Hepatocyte (in vitro differentiated cells): ENCODE results near the gene SERPINA3.

Experiments used
- EZH2 ChIP-seq: fragments of 200-600 bp; sonication (generic); IDR thresholded peaks from 2 replicates; pipeline ENCODE4 v1.6.1; 2016; ENCODE audit warnings: antibody characterized with exemption, mild to moderate bottlenecking, borderline replicate concordance
- TF ChIP-seq, protein P1 (sequence below): fragments of 200-600 bp; sonication (generic); IDR thresholded peaks from 2 replicates; pipeline ENCODE4 v1.5.1; 2016; ENCODE audit warnings: antibody characterized with exemption, mild to moderate bottlenecking; ENCODE audit not compliant: poor library complexity

GRCh38 chr14:94630396-94630795 is 18.2 kb downstream of the SERPINA3 start:
- TF ChIP-seq, protein P1, sequence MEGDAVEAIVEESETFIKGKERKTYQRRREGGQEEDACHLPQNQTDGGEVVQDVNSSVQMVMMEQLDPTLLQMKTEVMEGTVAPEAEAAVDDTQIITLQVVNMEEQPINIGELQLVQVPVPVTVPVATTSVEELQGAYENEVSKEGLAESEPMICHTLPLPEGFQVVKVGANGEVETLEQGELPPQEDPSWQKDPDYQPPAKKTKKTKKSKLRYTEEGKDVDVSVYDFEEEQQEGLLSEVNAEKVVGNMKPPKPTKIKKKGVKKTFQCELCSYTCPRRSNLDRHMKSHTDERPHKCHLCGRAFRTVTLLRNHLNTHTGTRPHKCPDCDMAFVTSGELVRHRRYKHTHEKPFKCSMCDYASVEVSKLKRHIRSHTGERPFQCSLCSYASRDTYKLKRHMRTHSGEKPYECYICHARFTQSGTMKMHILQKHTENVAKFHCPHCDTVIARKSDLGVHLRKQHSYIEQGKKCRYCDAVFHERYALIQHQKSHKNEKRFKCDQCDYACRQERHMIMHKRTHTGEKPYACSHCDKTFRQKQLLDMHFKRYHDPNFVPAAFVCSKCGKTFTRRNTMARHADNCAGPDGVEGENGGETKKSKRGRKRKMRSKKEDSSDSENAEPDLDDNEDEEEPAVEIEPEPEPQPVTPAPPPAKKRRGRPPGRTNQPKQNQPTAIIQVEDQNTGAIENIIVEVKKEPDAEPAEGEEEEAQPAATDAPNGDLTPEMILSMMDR, result no peak
- no peak for TF ChIP-seq EZH2
